Panc1 (cell line): ENCODE data around the gene USP11. TPM values are rescaled to one million over a fixed set of nuclear protein-coding genes. Genes with fewer than 3 reads are reported as not detected.

Experiments used
- ATAC-seq: fragments of 200-7000 bp; cut with Tn5 transposase; 2 replicates; pipeline ENCODE4 v1.9.1; 2020; ENCODE audit warnings: mild to moderate bottlenecking, moderate library complexity
- BruUV-seq: library from RNA; stranded (reverse); fragments of 400-500 nt; replicated peaks from 2 replicates; lab custom pipeline; 2021; lab: Mats Ljungman, UMichigan
- CTCF ChIA-PET: fragments of 300-600 bp; sonication (Branson Sonifier 250); formaldehyde crosslinking; loops from one replicate; lab custom pipeline; 2022; ENCODE audit warnings: antibody characterized with exemption; lab: Charles Lee
- POLR2A ChIA-PET: fragments of 300-600 bp; sonication (Branson Sonifier 250); formaldehyde crosslinking; loops from one replicate; lab custom pipeline; 2022; ENCODE audit warnings: antibody characterized with exemption; lab: Charles Lee
- DNase-seq: peaks from one replicate; pipeline ENCODE4 v3.0.0-alpha.2; 2010; ENCODE audit warnings: low read depth, low spot score
- H3K27ac ChIP-seq: 2 replicates; pipeline ENCODE4 v1.5.1; 2011; ENCODE audit warnings: mild to moderate bottlenecking, low read length, inconsistent platforms
- H3K27me3 ChIP-seq: fragments of 200-500 bp; sonication (Bioruptor generic); 2 replicates; pipeline ENCODE4 v1.6.0; 2014; ENCODE audit warnings: low read length, inconsistent platforms; ENCODE audit not compliant: control insufficient read depth, insufficient read depth
- H3K36me3 ChIP-seq: fragments of 200-500 bp; sonication (Bioruptor generic); 2 replicates; pipeline ENCODE4 v1.5.1; 2014; ENCODE audit warnings: inconsistent platforms, mild to moderate bottlenecking, low read length, moderate library complexity; ENCODE audit not compliant: control insufficient read depth, insufficient read depth
- H3K4me1 ChIP-seq: 2 replicates; pipeline ENCODE4 v1.5.1; 2011; ENCODE audit warnings: inconsistent platforms, mild to moderate bottlenecking, low read length, moderate library complexity; ENCODE audit not compliant: control insufficient read depth, insufficient read depth
- H3K4me3 ChIP-seq, 2 experiments: 2 replicates each; pipeline ENCODE4 v1.5.1; 2011 to 2012; ENCODE audit warnings: low read depth in 2 of 2, low read length in 2 of 2, mild to moderate bottlenecking in 2 of 2, inconsistent platforms in 1 of 2, moderate library complexity in 1 of 2
- H3K9me3 ChIP-seq: fragments of 200-500 bp; sonication (Bioruptor generic); 2 replicates; pipeline ENCODE4 v1.5.1; 2014; ENCODE audit warnings: low read depth, mild to moderate bottlenecking, inconsistent platforms, low read length, moderate library complexity; ENCODE audit not compliant: control insufficient read depth, insufficient read depth
- CTCF ChIP-seq: fragments of 450-650 bp; IDR thresholded peaks from 2 replicates; pipeline ENCODE4 v1.5.1; 2017; ENCODE audit warnings: mild to moderate bottlenecking
- POLR2AphosphoS5 ChIP-seq: IDR thresholded peaks from 2 replicates; pipeline ENCODE4 v1.6.1; 2012; ENCODE audit warnings: mild to moderate bottlenecking, low read depth, low read length, moderate library complexity
- REST ChIP-seq, 2 experiments: IDR thresholded peaks; 2 replicates each; pipeline ENCODE4 v1.6.1; 2011 to 2012; ENCODE audit warnings: low read depth in 2 of 2, control low read depth in 1 of 2, low read length in 1 of 2, mild to moderate bottlenecking in 1 of 2, moderate library complexity in 1 of 2; ENCODE audit not compliant: insufficient read depth in 1 of 2
- SIN3A ChIP-seq: IDR thresholded peaks from 2 replicates; pipeline ENCODE4 v1.6.1; 2012; ENCODE audit warnings: low read depth, mild to moderate bottlenecking, low read length, moderate library complexity, borderline replicate concordance; ENCODE audit not compliant: insufficient read depth
- TCF7L2 ChIP-seq: IDR thresholded peaks from 2 replicates; pipeline ENCODE4 v1.6.1; 2011; ENCODE audit warnings: mild to moderate bottlenecking, low read depth, low read length, inconsistent platforms
- in situ Hi-C: cut with HindIII; loops from 2 replicates; pipeline ENCODE4 v1.10.0; 2016; ENCODE audit warnings: low sequenced_read_pairs, low pct_unique_long_range_greater_than_20kb
- intact Hi-C: fragments of 100-400 bp; cut with micrococcal nuclease; formaldehyde crosslinking; loops from one replicate; pipeline ENCODE4 v1.10.0; 2022; ENCODE audit not compliant: unreplicated experiment
- total RNA-seq: library from RNA; stranded (reverse); gene quantifications from one replicate; pipeline ENCODE4 v1.2.1, GENCODE V29; 2021; ENCODE audit not compliant: unreplicated experiment

USP11 gene
- total RNA-seq, 1 experiment from 2014 or later = 82.4 TPM

GRCh38 chrX:47224266-47224895, 8.4 kb upstream of the USP11 start:
- intact Hi-C loops = no loop called here
- POLR2A ChIA-PET = interaction anchor here (0.6 kb wide), 1 partner anchor 425 kb away, joined by 5 read pairs; no protein-coding TSS in a partner anchor
- DNase-seq (no peak), ATAC-seq (no peak)
- Histone ChIP-seq H3K9me3 (no peaks in the 10 kb centered on the region), H3K4me3 (no peak overlapping the region), H3K27me3 (no peaks in the 10 kb centered on the region), H3K27ac (no peak overlapping the region), H3K36me3 (peaks cover 25% of the 10 kb centered on the region), H3K4me1 (peaks cover 7% of the 10 kb centered on the region; the same call in 1 of the 2 replicates)
- CTCF ChIA-PET = no interaction called here
- BruUV-seq = no TSS peak
- no peak for TF ChIP-seq TCF7L2
- TF ChIP-seq REST (IDR thresholded peaks at IDR 0.05; ENCODE audit: insufficient read depth in 1 of 2, low read depth in 2 of 2, low read length in 1 of 2) = no peak
- TF ChIP-seq CTCF = no peak
- TF ChIP-seq SIN3A = no peak
- TF ChIP-seq POLR2AphosphoS5 = no peak
- in situ Hi-C loops = no loop called here

- Histone ChIP-seq H3K27me3 (no peaks in the 10 kb centered on the region), H3K27ac (no peak overlapping the region), H3K4me1 (peaks cover 7% of the 10 kb centered on the region; the same call in 1 of the 2 replicates), H3K9me3 (no peaks in the 10 kb centered on the region), H3K36me3 (peaks cover 25% of the 10 kb centered on the region), H3K4me3 (no peak overlapping the region)
- DNase-seq = no peak
- in situ Hi-C loops (no loop called here), intact Hi-C loops (no loop called here)
- BruUV-seq = no TSS peak
- TF ChIP-seq SIN3A (no peak), TCF7L2 (no peak), REST (IDR thresholded peaks at IDR 0.05; ENCODE audit: insufficient read depth in 1 of 2, low read depth in 2 of 2, low read length in 1 of 2) (no peak), CTCF (no peak), POLR2AphosphoS5 (no peak)
- POLR2A ChIA-PET = interaction anchor here (0.6 kb wide), 1 partner anchor 425 kb away, joined by 5 read pairs; no protein-coding TSS in a partner anchor
- ATAC-seq = no peak
- CTCF ChIA-PET = no interaction called here
Observed at GRCh38 chrX:47224896-47225290, 7.9 kb upstream of the USP11 start.
